Measurements from ENCODE around the gene LYL1. TPM values are rescaled to one million over a fixed set of nuclear protein-coding genes. Genes with fewer than 3 reads are reported as not detected.

The LYL1 gene
- total and polyA plus RNA-seq, 2 of the 13 experiments (the other 11 are each of a cell fraction or from before 2014, with no cell fraction given): 0.75 to 0.92 TPM

DNA sequence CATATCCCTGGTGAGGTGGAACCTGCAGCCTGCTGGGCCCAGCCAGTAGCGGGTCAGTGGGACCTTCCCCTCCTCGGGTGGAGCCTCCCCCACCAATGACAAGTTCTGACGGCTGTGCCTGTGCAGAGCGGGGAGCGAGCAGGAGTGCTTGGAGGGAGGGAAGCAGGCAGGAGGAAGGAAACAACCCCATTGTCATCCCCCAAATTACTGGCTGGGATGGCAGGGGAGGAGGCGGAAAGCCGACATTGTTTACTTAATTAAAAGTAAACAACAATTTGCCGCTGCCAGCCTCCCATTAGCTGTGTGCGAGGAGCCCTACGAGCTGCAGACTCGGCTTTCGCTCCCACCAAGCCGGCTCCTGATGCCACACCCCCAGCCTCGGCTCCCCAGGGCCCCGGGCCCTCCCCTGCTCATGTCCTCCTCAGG is 45.5 kb downstream of the LYL1 start (continued):
- TF ChIP-seq ZNF160 (CRISPR knock-in tag; IDR thresholded peaks at IDR 0.05): no peak
- TF ChIP-seq SAFB2 (CRISPR knock-in tag; IDR thresholded peaks at IDR 0.05; ENCODE audit: borderline replicate concordance, low read depth): no peak
- TF ChIP-seq SOX13 (IDR thresholded peaks at IDR 0.05): no peak
- TF ChIP-seq SOX13 (CRISPR knock-in tag; conservative IDR thresholded peaks at IDR 0.05 in 1 of 2, IDR thresholded peaks at IDR 0.05 in 1 of 2): 0 out of 4 replicates have a peak, but pooled peaks of 1 of the 2 experiments have one; percentile 10
- TF ChIP-seq, protein P1, sequence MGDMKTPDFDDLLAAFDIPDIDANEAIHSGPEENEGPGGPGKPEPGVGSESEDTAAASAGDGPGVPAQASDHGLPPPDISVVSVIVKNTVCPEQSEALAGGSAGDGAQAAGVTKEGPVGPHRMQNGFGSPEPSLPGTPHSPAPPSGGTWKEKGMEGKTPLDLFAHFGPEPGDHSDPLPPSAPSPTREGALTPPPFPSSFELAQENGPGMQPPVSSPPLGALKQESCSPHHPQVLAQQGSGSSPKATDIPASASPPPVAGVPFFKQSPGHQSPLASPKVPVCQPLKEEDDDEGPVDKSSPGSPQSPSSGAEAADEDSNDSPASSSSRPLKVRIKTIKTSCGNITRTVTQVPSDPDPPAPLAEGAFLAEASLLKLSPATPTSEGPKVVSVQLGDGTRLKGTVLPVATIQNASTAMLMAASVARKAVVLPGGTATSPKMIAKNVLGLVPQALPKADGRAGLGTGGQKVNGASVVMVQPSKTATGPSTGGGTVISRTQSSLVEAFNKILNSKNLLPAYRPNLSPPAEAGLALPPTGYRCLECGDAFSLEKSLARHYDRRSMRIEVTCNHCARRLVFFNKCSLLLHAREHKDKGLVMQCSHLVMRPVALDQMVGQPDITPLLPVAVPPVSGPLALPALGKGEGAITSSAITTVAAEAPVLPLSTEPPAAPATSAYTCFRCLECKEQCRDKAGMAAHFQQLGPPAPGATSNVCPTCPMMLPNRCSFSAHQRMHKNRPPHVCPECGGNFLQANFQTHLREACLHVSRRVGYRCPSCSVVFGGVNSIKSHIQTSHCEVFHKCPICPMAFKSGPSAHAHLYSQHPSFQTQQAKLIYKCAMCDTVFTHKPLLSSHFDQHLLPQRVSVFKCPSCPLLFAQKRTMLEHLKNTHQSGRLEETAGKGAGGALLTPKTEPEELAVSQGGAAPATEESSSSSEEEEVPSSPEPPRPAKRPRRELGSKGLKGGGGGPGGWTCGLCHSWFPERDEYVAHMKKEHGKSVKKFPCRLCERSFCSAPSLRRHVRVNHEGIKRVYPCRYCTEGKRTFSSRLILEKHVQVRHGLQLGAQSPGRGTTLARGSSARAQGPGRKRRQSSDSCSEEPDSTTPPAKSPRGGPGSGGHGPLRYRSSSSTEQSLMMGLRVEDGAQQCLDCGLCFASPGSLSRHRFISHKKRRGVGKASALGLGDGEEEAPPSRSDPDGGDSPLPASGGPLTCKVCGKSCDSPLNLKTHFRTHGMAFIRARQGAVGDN (CRISPR knock-in tag; IDR thresholded peaks at IDR 0.05): peak; percentile 62

GRCh38 chr19:13056052-13056660 is 46.5 kb downstream of the LYL1 start:
- H4K20me1 ChIP-seq (ENCODE audit: insufficient read depth, low read length): peaks cover under 1% of the 10 kb centered on the region; the same call in 1 of the 2 replicates
- no peak overlapping the region for H2AFZ ChIP-seq (ENCODE audit: low read length)
- no peak for DNase-seq (ENCODE audit: low spot score)
- ATAC-seq: no peak
- H3K36me3 ChIP-seq (replicated peaks in 1 of 2; ENCODE audit: control insufficient read depth in 1 of 2, insufficient read depth in 2 of 2, low read length in 2 of 2): no peaks in the 10 kb centered on the region
- TF ChIP-seq ZNF724P (CRISPR knock-in tag; IDR thresholded peaks at IDR 0.05; ENCODE audit: borderline replicate concordance) (no peak), ZNF33B (CRISPR knock-in tag; IDR thresholded peaks at IDR 0.05) (no peak), MLLT10 (CRISPR knock-in tag; IDR thresholded peaks at IDR 0.05) (no peak), KDM2A (CRISPR knock-in tag; IDR thresholded peaks at IDR 0.05; ENCODE audit: borderline replicate concordance, low read depth) (no peak), KMT2B (CRISPR knock-in tag; IDR thresholded peaks at IDR 0.05) (no peak), TOE1 (CRISPR knock-in tag; IDR thresholded peaks at IDR 0.05) (no peak)
- 88% methylated on average over 15 of the region's 17 CpGs for WGBS (ENCODE audit: low lambda C conversion rate)
- in situ Hi-C loops (cut with HindIII; ENCODE audit: extremely low pct_ligation_motif_present, low pct_unique_long_range_greater_than_20kb): no loop called here
- no peak for FAIRE-seq
- CTCF ChIA-PET (ENCODE audit: low intra/inter-chr PET ratio, low total read pairs): no interaction called here
- H3K9me3 ChIP-seq (ENCODE audit: low read length): no peaks in the 10 kb centered on the region
- peaks cover 96% of the 10 kb centered on the region for H3K4me1 ChIP-seq (ENCODE audit: insufficient read depth, low read length)
- peak overlapping the region; percentile 75 for H3K9ac ChIP-seq (ENCODE audit: insufficient read depth, low read depth, low read length)
- intact Hi-C loops (cut with micrococcal nuclease; ENCODE audit: unreplicated experiment): no loop called here
- no peaks in the 10 kb centered on the region for H3K27me3 ChIP-seq (ENCODE audit: control insufficient read depth in 1 of 2, insufficient read depth in 2 of 2, low read length in 2 of 2)
- H3K4me2 ChIP-seq (ENCODE audit: low read depth, low read length): 0 out of 2 replicates have a peak overlapping the region, but pooled peaks have one; percentile 16
- POLR2A ChIA-PET: interaction anchor here (2.9 to 7.1 kb wide), 4 partner anchors 24 to 71 kb away, joined by 21 to 121 read pairs (median 38); no protein-coding TSS in a partner anchor
- peaks cover 23% of the 10 kb centered on the region for H3K79me2 ChIP-seq (ENCODE audit: insufficient read depth, low read length)
- peak overlapping the region; percentile 91 for H3K27ac ChIP-seq (ENCODE audit: extremely low read length, insufficient read depth, low read length)
- H3K4me3 ChIP-seq (replicated peaks in 1 of 3; ENCODE audit: insufficient read depth in 1 of 3, low read depth in 2 of 3, low read length in 3 of 3): no peak overlapping the region
- no TSS peak for BruUV-seq (replicated peaks)
